ENCODE results near the gene FAM107B. TPM values are rescaled to one million over a fixed set of nuclear protein-coding genes. Genes with fewer than 3 reads are reported as not detected.

The FAM107B gene
- total RNA-seq, 1 donor from 2014 or later: 3.4 TPM

GRCh38 chr10:14555807-14556206, 218.9 kb downstream of the FAM107B start:
- intact Hi-C loops (cut with micrococcal nuclease): no loop called here
- DNase-seq (no peak), ATAC-seq (no peak)

GRCh38 chr10:14554491-14555205, 220.0 kb downstream of the FAM107B start:
- DNase-seq (no peak), ATAC-seq (peak; percentile 24)
- intact Hi-C loops (cut with micrococcal nuclease): no loop called here

- intact Hi-C loops (cut with micrococcal nuclease): no loop called here
- DNase-seq (no peak), ATAC-seq (no peak)
These were observed 220.6 kb downstream of the FAM107B start for GRCh38 chr10:14554091-14554490.

GRCh38 chr10:14553448-14553847, 221.2 kb downstream of the FAM107B start:
- intact Hi-C loops (cut with micrococcal nuclease): no loop called here
- ATAC-seq (no peak), DNase-seq (no peak)

GRCh38 chr10:14552015-14552414, 222.7 kb downstream of the FAM107B start:
- DNase-seq: no peak
- no peak for ATAC-seq
- intact Hi-C loops (cut with micrococcal nuclease): no loop called here

GRCh38 chr10:14550471-14550981, 224.2 kb downstream of the FAM107B start:
- ATAC-seq (no peak), DNase-seq (no peak)
- intact Hi-C loops (cut with micrococcal nuclease): no loop called here

- intact Hi-C loops (cut with micrococcal nuclease): no loop called here
- no peak for DNase-seq
- ATAC-seq: no peak
These were observed 225.2 kb downstream of the FAM107B start for GRCh38 chr10:14549496-14549895.

- DNase-seq (no peak), ATAC-seq (no peak)
- intact Hi-C loops (cut with micrococcal nuclease): no loop called here
These were observed 225.7 kb downstream of the FAM107B start for GRCh38 chr10:14548970-14549369.

GRCh38 chr10:14548474-14548873, 226.2 kb downstream of the FAM107B start:
- DNase-seq (no peak), ATAC-seq (no peak)
- intact Hi-C loops (cut with micrococcal nuclease): no loop called here

- DNase-seq (no peak), ATAC-seq (no peak)
- intact Hi-C loops (cut with micrococcal nuclease): no loop called here
These were observed 226.9 kb downstream of the FAM107B start for GRCh38 chr10:14547816-14548215.

GRCh38 chr10:14545827-14546226, 228.9 kb downstream of the FAM107B start:
- intact Hi-C loops (cut with micrococcal nuclease): no loop called here
- DNase-seq (no peak), ATAC-seq (no peak)

GRCh38 chr10:14543904-14544210, 230.8 kb downstream of the FAM107B start:
- ATAC-seq (no peak), DNase-seq (no peak)
- intact Hi-C loops (cut with micrococcal nuclease): no loop called here

GRCh38 chr10:14543046-14543903, 231.4 kb downstream of the FAM107B start:
- intact Hi-C loops (cut with micrococcal nuclease): no loop called here
- peak; percentile 46 for DNase-seq

GRCh38 chr10:14541379-14541778, 233.3 kb downstream of the FAM107B start:
- ATAC-seq (no peak), DNase-seq (no peak)
- intact Hi-C loops (cut with micrococcal nuclease): no loop called here

More at GRCh38 chr10:14543046-14543903, 231.4 kb downstream of the FAM107B start:
- ATAC-seq: peak; percentile 89

- intact Hi-C loops (cut with micrococcal nuclease): no loop called here
- no peak for ATAC-seq
- DNase-seq: no peak
These were observed 234.1 kb downstream of the FAM107B start for GRCh38 chr10:14540611-14541010.

GRCh38 chr10:14540062-14540461, 234.6 kb downstream of the FAM107B start:
- no peak for ATAC-seq
- intact Hi-C loops (cut with micrococcal nuclease): no loop called here
- no peak for DNase-seq

- no peak for DNase-seq
- intact Hi-C loops (cut with micrococcal nuclease): no loop called here
- ATAC-seq: no peak
These were observed 235.5 kb downstream of the FAM107B start for GRCh38 chr10:14539176-14539575.

- DNase-seq: peak; percentile 72
- intact Hi-C loops (cut with micrococcal nuclease): no loop called here
- ATAC-seq: peak; percentile 92
These were observed 238.2 kb downstream of the FAM107B start for GRCh38 chr10:14536241-14537213.

GRCh38 chr10:14535457-14536130, 239.1 kb downstream of the FAM107B start:
- no peak for ATAC-seq
- intact Hi-C loops (cut with micrococcal nuclease): no loop called here

More at GRCh38 chr10:14535457-14536130, 239.1 kb downstream of the FAM107B start:
- DNase-seq: no peak

Measured in left ventricle myocardium superior (tissue), 1 donor.